IMR-90 (cell line): Measurements from ENCODE around the gene VOPP1. TPM values are rescaled to one million over a fixed set of nuclear protein-coding genes. Genes with fewer than 3 reads are reported as not detected.

Experiments used
- ATAC-seq: fragments of 200-7000 bp; cut with Tn5 transposase; 2 replicates; pipeline ENCODE4 v1.9.1; 2020; ENCODE audit warnings: low read depth, mild to moderate bottlenecking, moderate library complexity
- BruUV-seq: library from RNA; stranded (reverse); fragments of 400-500 nt; replicated peaks from 2 replicates; lab custom pipeline; 2021; lab: Mats Ljungman, UMichigan
- CTCF ChIA-PET: fragments of 300-600 bp; formaldehyde crosslinking; extraction: SDS; loops from one replicate; lab custom pipeline; 2021; ENCODE audit warnings: antibody characterized with exemption; lab: Yijun Ruan, JAX
- POLR2A ChIA-PET: fragments of 300-600 bp; sonication (Branson Sonifier 250); formaldehyde crosslinking; loops from one replicate; lab custom pipeline; 2022; ENCODE audit warnings: antibody characterized with exemption; ENCODE audit not compliant: unreplicated experiment; lab: Charles Lee
- DNase-seq: peaks from one replicate; pipeline ENCODE4 v3.0.0; 2013
- H2AFZ ChIP-seq: replicated peaks from 2 replicates; pipeline ENCODE3; 2013; ENCODE audit warnings: low read length, mild to moderate bottlenecking; ENCODE audit not compliant: poor library complexity
- H2AK5ac ChIP-seq: 2 replicates; pipeline ENCODE4 v1.6.1; 2013; ENCODE audit warnings: low read depth, low read length, inconsistent platforms
- H2AK9ac ChIP-seq: replicated peaks from 2 replicates; pipeline ENCODE3; 2013; ENCODE audit warnings: mild to moderate bottlenecking, low read depth, low read length, moderate library complexity; ENCODE audit not compliant: poor library complexity
- H2BK120ac ChIP-seq: 2 replicates; pipeline ENCODE4 v1.6.1; 2013; ENCODE audit warnings: low read depth, low read length, inconsistent platforms
- H2BK15ac ChIP-seq: 3 replicates; pipeline ENCODE4 v1.6.1; 2013; ENCODE audit warnings: low read depth, low read length, inconsistent platforms
- H2BK20ac ChIP-seq: 2 replicates; pipeline ENCODE4 v1.6.1; 2013; ENCODE audit warnings: low read depth, mild to moderate bottlenecking, inconsistent platforms, low read length, moderate library complexity
- H2BK5ac ChIP-seq: 2 replicates; pipeline ENCODE4 v1.6.1; 2013; ENCODE audit warnings: mild to moderate bottlenecking, low read depth, low read length, inconsistent platforms; ENCODE audit not compliant: poor library complexity, severe bottlenecking
- H3K14ac ChIP-seq: replicated peaks from 2 replicates; pipeline ENCODE4 v1.6.1; 2013; ENCODE audit warnings: low read depth, low read length, inconsistent platforms
- H3K18ac ChIP-seq: 2 replicates; pipeline ENCODE4 v1.6.1; 2013; ENCODE audit warnings: low read depth, low read length, control low read depth
- H3K23ac ChIP-seq: 2 replicates; pipeline ENCODE4 v1.6.1; 2013; ENCODE audit warnings: low read depth, low read length, inconsistent platforms
- H3K27ac ChIP-seq: 2 replicates; pipeline ENCODE4 v1.5.1; 2013; ENCODE audit warnings: mild to moderate bottlenecking, control low read depth, low read length; ENCODE audit not compliant: insufficient read depth
- H3K27me3 ChIP-seq: 2 replicates; pipeline ENCODE4 v1.6.1; 2013; ENCODE audit warnings: low read length; ENCODE audit not compliant: control insufficient read depth, insufficient read depth
- H3K36me3 ChIP-seq: 2 replicates; pipeline ENCODE4 v1.6.1; 2013; ENCODE audit warnings: low read length, mixed read lengths; ENCODE audit not compliant: control insufficient read depth, insufficient read depth
- H3K4ac ChIP-seq: 2 replicates; pipeline ENCODE4 v1.6.1; 2013; ENCODE audit warnings: low read depth, low read length, inconsistent platforms
- H3K4me1 ChIP-seq: 2 replicates; pipeline ENCODE4 v1.6.1; 2013; ENCODE audit warnings: low read length, mixed read lengths; ENCODE audit not compliant: control insufficient read depth, insufficient read depth
- H3K4me2 ChIP-seq: 2 replicates; pipeline ENCODE4 v1.6.1; 2013; ENCODE audit warnings: low read depth, mild to moderate bottlenecking, control low read depth, low read length, moderate library complexity
- H3K4me3 ChIP-seq: 2 replicates; pipeline ENCODE4 v1.5.1; 2013; ENCODE audit warnings: low read depth, mild to moderate bottlenecking, control low read depth, low read length, moderate library complexity; ENCODE audit not compliant: insufficient read depth
- H3K56ac ChIP-seq: 2 replicates; pipeline ENCODE4 v1.6.1; 2013; ENCODE audit warnings: low read length, inconsistent platforms; ENCODE audit not compliant: insufficient read depth; ENCODE audit errors: extremely low read depth
- H3K79me1 ChIP-seq, 2 experiments: 2 replicates each; pipeline ENCODE4 v1.6.1; 2013; ENCODE audit warnings: low read length in 2 of 2, inconsistent platforms in 1 of 2, low read depth in 1 of 2
- H3K9ac ChIP-seq: 2 replicates; pipeline ENCODE4 v1.6.1; 2013; ENCODE audit warnings: low read depth, low read length, control low read depth
- H3K9me1 ChIP-seq: 2 replicates; pipeline ENCODE4 v1.6.1; 2013; ENCODE audit warnings: low read length, inconsistent platforms; ENCODE audit not compliant: insufficient read depth
- H3K9me3 ChIP-seq: 2 replicates; pipeline ENCODE4 v1.6.1; 2013; ENCODE audit warnings: low read length; ENCODE audit not compliant: control insufficient read depth, insufficient read depth
- H4K20me1 ChIP-seq: 2 replicates; pipeline ENCODE4 v1.6.1; 2013; ENCODE audit warnings: low read length, inconsistent platforms; ENCODE audit not compliant: insufficient read depth
- H4K5ac ChIP-seq: 2 replicates; pipeline ENCODE4 v1.6.1; 2013; ENCODE audit warnings: mild to moderate bottlenecking, low read depth, low read length, control low read depth
- H4K8ac ChIP-seq, 2 experiments: 2 replicates each; pipeline ENCODE4 v1.6.1; 2013; ENCODE audit warnings: low read depth in 2 of 2, low read length in 2 of 2, control low read depth in 1 of 2, inconsistent platforms in 1 of 2
- H4K91ac ChIP-seq: 2 replicates; pipeline ENCODE4 v1.6.1; 2013; ENCODE audit warnings: low read depth, low read length, inconsistent platforms; ENCODE audit not compliant: insufficient read depth
- BHLHE40 ChIP-seq: fragments of 150-350 bp; IDR thresholded peaks from 2 replicates; pipeline ENCODE4 v1.6.1; 2016; ENCODE audit warnings: mild to moderate bottlenecking, low read depth, low read length
- CEBPB ChIP-seq: IDR thresholded peaks from 2 replicates; pipeline ENCODE4 v1.6.1; 2012; ENCODE audit warnings: low read depth, low read length, improper control_type of control experiment
- CHD1 ChIP-seq: IDR thresholded peaks from 2 replicates; pipeline ENCODE4 v1.6.1; 2012; ENCODE audit warnings: low read depth, low read length, improper control_type of control experiment
- CTCF ChIP-seq: conservative IDR thresholded peaks from 2 replicates; pipeline ENCODE4 v1.5.1; 2012; ENCODE audit warnings: mild to moderate bottlenecking, low read depth, low read length, improper control_type of control experiment
- ELK1 ChIP-seq: fragments of 150-350 bp; IDR thresholded peaks from 2 replicates; pipeline ENCODE4 v1.6.1; 2016; ENCODE audit warnings: low read depth, mild to moderate bottlenecking, low read length, moderate library complexity, borderline replicate concordance
- FOS ChIP-seq: fragments of 150-350 bp; IDR thresholded peaks from 2 replicates; pipeline ENCODE4 v1.6.1; 2016; ENCODE audit warnings: low read depth, low read length
- MAFK ChIP-seq: IDR thresholded peaks from 2 replicates; pipeline ENCODE4 v1.6.1; 2012; ENCODE audit warnings: low read depth, low read length, improper control_type of control experiment
- MAZ ChIP-seq: IDR thresholded peaks from 2 replicates; pipeline ENCODE4 v1.6.1; 2012; ENCODE audit warnings: low read depth, mild to moderate bottlenecking, low read length, improper control_type of control experiment, moderate library complexity, borderline replicate concordance
- MXI1 ChIP-seq: IDR thresholded peaks from 2 replicates; pipeline ENCODE4 v1.6.1; 2012; ENCODE audit warnings: low read depth, mild to moderate bottlenecking, low read length, moderate library complexity, borderline replicate concordance
- NFE2L2 ChIP-seq: fragments of 150-350 bp; IDR thresholded peaks from 2 replicates; pipeline ENCODE4 v1.6.1; 2016; ENCODE audit warnings: low read depth, mild to moderate bottlenecking, low read length
- POLR2A ChIP-seq: IDR thresholded peaks from 2 replicates; pipeline ENCODE4 v1.6.1; 2012; ENCODE audit warnings: mild to moderate bottlenecking, low read depth, low read length
- RAD21 ChIP-seq: IDR thresholded peaks from 2 replicates; pipeline ENCODE4 v1.6.1; 2012; ENCODE audit warnings: low read length, improper control_type of control experiment
- RFX5 ChIP-seq: IDR thresholded peaks from 2 replicates; pipeline ENCODE4 v1.8.0; 2012; ENCODE audit warnings: low read depth, mild to moderate bottlenecking, low read length, moderate library complexity
- SMC3 ChIP-seq: fragments of 150-350 bp; IDR thresholded peaks from 2 replicates; pipeline ENCODE4 v1.6.1; 2016; ENCODE audit warnings: low read depth, mild to moderate bottlenecking, antibody characterized with exemption, low read length, moderate library complexity
- USF2 ChIP-seq: fragments of 150-350 bp; IDR thresholded peaks from 2 replicates; pipeline ENCODE4 v1.6.1; 2017; ENCODE audit warnings: mild to moderate bottlenecking, antibody characterized with exemption, low read length, low read depth
- WGBS, 2 experiments: methylation state at CpG; one replicate each; pipeline versions ENCODE4 v1.1.5 to v1.1.7; 2013; ENCODE audit warnings: missing lambda C conversion rate in 2 of 2; ENCODE audit not compliant: insufficient read length in 1 of 2; ENCODE audit errors: extremely low coverage in 2 of 2; 5-methylcytosine and 5-hydroxymethylcytosine counted together
- dilution Hi-C: fragments of 300-500 bp; cut with HindIII; formaldehyde crosslinking; loops from one replicate; pipeline ENCODE4 v1.14.3; 2018; ENCODE audit warnings: low sequenced_read_pairs; ENCODE audit not compliant: unreplicated experiment
- in situ Hi-C: fragments of 300-500 bp; cut with MboI; formaldehyde crosslinking; loops from 3 replicates; pipeline ENCODE4 v1.14.3; 2019; ENCODE audit warnings: low sequenced_read_pairs, inconsistent platforms, mixed read lengths
- intact Hi-C: fragments of 100-400 bp; cut with micrococcal nuclease; formaldehyde crosslinking; loops from 2 replicates; pipeline ENCODE4 v1.10.0; 2022
- polyA plus RNA-seq, 3 experiments: library from polyadenylated mRNA; depleted of rRNA; stranded (reverse); fragments of >200 nt; gene quantifications; 2 replicates each; pipeline ENCODE4 v1.2.3, GENCODE V29; 2012; ENCODE audit warnings: low replicate concordance in 1 of 3
- total RNA-seq: library from RNA; depleted of rRNA; stranded (reverse); fragments of >200 nt; gene quantifications from 2 replicates; pipeline ENCODE4 v1.2.3, GENCODE V29; 2012

VOPP1 gene
- total and polyA plus RNA-seq, 2 of the 4 experiments (the other 2 are of a cell fraction): 60.2 to 94.5 TPM

GRCh38 chr7:55524558-55525310 is 47.6 kb downstream of the VOPP1 start:
- Histone ChIP-seq H3K9me3 (no peaks in the 10 kb centered on the region), H3K4ac (no peak overlapping the region), H2AK9ac (no peak overlapping the region), H2AFZ (no peak overlapping the region), H4K8ac (no peak overlapping the region), H3K18ac (no peak overlapping the region), H2AK5ac (no peak overlapping the region), H3K14ac (0 out of 2 replicates have a peak overlapping the region, but pooled peaks have one; percentile 11), H4K5ac (no peak overlapping the region), H2BK5ac (no peak overlapping the region), H3K27ac (no peak overlapping the region), H3K27me3 (no peaks in the 10 kb centered on the region), H3K4me2 (no peak overlapping the region), H3K79me1 (peaks cover 38 to 76% of the 10 kb centered on the region in 2 experiments), H3K9ac (no peak overlapping the region), H4K20me1 (peaks cover 71% of the 10 kb centered on the region), H2BK120ac (no peak overlapping the region), H4K91ac (no peak overlapping the region), H3K9me1 (peaks cover 15% of the 10 kb centered on the region), H3K23ac (no peak overlapping the region), H2BK20ac (no peak overlapping the region), H3K36me3 (peaks cover 6% of the 10 kb centered on the region), H2BK15ac (no peak overlapping the region), H3K4me3 (no peak overlapping the region), H3K56ac (no peak overlapping the region), H3K4me1 (peaks cover 2% of the 10 kb centered on the region; the same call in 1 of the 2 replicates)
- intact Hi-C loops: no loop called here
- ChIA-PET CTCF (interaction anchor here (0.6 kb wide), 2 partner anchors 18 to 103 kb away, joined by 3 to 4 read pairs; no protein-coding TSS in a partner anchor), POLR2A (no interaction called here)
- DNase-seq (no peak), ATAC-seq (no peak)
- WGBS, 2 experiments: 96% methylated on average over 9 of the region's 21 CpGs; no CpG with 5 or more reads in 1 of the 2 experiments
- dilution Hi-C loops: no loop called here
- in situ Hi-C loops: no loop called here
- BruUV-seq: no TSS peak
- TF ChIP-seq MAFK: no peak
- TF ChIP-seq MAZ: no peak
- no peak for TF ChIP-seq SMC3
- no peak for TF ChIP-seq RFX5
- no peak for TF ChIP-seq BHLHE40
- no peak for TF ChIP-seq RAD21
- TF ChIP-seq USF2: no peak
- no peak for TF ChIP-seq ELK1
- TF ChIP-seq CEBPB: no peak
- TF ChIP-seq NFE2L2: no peak
- no peak for TF ChIP-seq CHD1
- no peak for TF ChIP-seq MXI1
- no peak for TF ChIP-seq FOS
- TF ChIP-seq CTCF: no peak
- TF ChIP-seq POLR2A: no peak
